Uterus (tissue), 2 donors: ENCODE results near the gene SAPCD1.

Source experiments
- POLR2A ChIP-seq, 2 donors: fragments of 450-650 bp; IDR thresholded peaks; one replicate each; pipeline ENCODE4 v1.6.1; 2016; ENCODE audit warnings: antibody characterized with exemption in 2 of 2, mild to moderate bottlenecking in 1 of 2, moderate library complexity in 1 of 2
- TF ChIP-seq, protein P1 (sequence below), 4 experiments: fragments of 200-600 bp in 2 of 4; fragments of 450-650 bp in 2 of 4; sonication (generic) in 2 of 4; IDR thresholded peaks; one replicate each; pipeline ENCODE4 v1.5.1; 2016 to 2019; ENCODE audit warnings: antibody characterized with exemption in 4 of 4, mild to moderate bottlenecking in 2 of 4, moderate library complexity in 1 of 4

DNA sequence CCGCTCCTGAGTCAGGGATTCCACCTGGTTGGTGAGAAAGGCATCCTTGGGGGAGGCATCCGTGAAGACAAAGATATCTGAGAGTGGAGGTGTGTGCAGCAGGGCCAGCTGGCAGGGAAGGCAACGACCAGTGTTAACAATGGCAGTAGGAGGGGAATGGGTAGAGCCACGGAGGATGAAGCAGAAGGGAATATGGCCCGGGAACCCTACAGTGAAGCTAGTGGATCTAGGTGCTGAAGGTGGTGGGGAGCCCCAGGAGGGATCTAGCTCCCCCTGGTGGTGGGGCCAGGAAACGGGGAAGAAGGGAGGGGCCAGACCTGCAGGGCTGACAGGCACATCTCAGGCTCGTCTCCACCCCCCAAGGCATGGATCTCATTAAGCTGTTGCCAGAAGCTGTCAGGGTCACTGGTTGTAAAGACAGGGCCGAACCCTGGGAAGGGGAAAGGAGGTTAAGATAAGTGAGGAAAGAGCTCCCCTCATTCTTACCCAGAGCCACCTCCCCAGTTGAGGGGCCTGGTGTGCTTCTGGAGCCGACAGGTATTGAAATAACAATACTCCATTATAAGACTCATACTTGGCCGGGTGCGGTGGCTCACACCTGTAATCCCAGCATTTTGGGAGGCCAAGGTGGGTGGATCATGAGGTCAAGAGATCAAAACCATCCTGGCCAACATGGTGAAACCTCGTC lies 7.4 kb downstream of the SAPCD1 start:
- no peak for TF ChIP-seq POLR2A (IDR thresholded peaks at IDR 0.05)
- TF ChIP-seq, protein P1, sequence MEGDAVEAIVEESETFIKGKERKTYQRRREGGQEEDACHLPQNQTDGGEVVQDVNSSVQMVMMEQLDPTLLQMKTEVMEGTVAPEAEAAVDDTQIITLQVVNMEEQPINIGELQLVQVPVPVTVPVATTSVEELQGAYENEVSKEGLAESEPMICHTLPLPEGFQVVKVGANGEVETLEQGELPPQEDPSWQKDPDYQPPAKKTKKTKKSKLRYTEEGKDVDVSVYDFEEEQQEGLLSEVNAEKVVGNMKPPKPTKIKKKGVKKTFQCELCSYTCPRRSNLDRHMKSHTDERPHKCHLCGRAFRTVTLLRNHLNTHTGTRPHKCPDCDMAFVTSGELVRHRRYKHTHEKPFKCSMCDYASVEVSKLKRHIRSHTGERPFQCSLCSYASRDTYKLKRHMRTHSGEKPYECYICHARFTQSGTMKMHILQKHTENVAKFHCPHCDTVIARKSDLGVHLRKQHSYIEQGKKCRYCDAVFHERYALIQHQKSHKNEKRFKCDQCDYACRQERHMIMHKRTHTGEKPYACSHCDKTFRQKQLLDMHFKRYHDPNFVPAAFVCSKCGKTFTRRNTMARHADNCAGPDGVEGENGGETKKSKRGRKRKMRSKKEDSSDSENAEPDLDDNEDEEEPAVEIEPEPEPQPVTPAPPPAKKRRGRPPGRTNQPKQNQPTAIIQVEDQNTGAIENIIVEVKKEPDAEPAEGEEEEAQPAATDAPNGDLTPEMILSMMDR (IDR thresholded peaks at IDR 0.05), result peak; percentile 20 to 56 (median 40)
